ENCODE measurements around the gene TEX35. TPM values are rescaled to one million over a fixed set of nuclear protein-coding genes. Genes with fewer than 3 reads are reported as not detected.

TEX35 gene
- total RNA-seq, 4 donors from 2014 or later, result not detected

DNA sequence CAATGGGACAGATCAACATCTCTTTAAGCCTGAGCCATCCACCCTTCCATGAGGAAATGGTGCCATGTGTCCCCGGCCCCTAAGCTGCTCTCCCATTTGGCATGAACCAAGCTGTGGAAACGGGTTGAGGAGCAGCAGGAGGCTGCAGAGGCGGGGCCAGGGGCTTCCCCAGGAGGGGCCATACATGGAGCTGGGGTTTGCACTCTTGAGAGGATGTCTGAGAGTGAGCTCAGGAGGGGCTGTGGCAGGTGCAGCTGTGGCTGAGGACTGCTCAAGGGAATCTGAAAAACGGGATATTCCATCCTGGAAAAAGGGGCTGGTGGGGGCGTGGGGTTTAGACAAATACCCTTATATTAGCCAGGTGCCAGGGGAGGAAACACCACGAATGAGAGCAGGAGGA, 9.1 kb upstream of the TEX35 start:
- peaks cover 7% of the 10 kb centered on the region for H3K27me3 ChIP-seq
- H3K36me3 ChIP-seq, result no peaks in the 10 kb centered on the region
- no peak overlapping the region for H3K27ac ChIP-seq
- WGBS, 2 donors (ENCODE audit: low coverage in 1 of 2), result 61% methylated on average over 4 of the region's 6 CpGs; no CpG with 5 or more reads in 1 of the 2 donors
- no peak for ATAC-seq
- H3K9me3 ChIP-seq, result no peaks in the 10 kb centered on the region
- TF ChIP-seq POLR2A (IDR thresholded peaks at IDR 0.05) (no peak), EP300 (IDR thresholded peaks at IDR 0.05) (no peak), POLR2AphosphoS5 (IDR thresholded peaks at IDR 0.05) (no peak)
- TF ChIP-seq, protein P1, sequence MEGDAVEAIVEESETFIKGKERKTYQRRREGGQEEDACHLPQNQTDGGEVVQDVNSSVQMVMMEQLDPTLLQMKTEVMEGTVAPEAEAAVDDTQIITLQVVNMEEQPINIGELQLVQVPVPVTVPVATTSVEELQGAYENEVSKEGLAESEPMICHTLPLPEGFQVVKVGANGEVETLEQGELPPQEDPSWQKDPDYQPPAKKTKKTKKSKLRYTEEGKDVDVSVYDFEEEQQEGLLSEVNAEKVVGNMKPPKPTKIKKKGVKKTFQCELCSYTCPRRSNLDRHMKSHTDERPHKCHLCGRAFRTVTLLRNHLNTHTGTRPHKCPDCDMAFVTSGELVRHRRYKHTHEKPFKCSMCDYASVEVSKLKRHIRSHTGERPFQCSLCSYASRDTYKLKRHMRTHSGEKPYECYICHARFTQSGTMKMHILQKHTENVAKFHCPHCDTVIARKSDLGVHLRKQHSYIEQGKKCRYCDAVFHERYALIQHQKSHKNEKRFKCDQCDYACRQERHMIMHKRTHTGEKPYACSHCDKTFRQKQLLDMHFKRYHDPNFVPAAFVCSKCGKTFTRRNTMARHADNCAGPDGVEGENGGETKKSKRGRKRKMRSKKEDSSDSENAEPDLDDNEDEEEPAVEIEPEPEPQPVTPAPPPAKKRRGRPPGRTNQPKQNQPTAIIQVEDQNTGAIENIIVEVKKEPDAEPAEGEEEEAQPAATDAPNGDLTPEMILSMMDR (IDR thresholded peaks at IDR 0.05), result no peak
- no peak overlapping the region for H3K4me3 ChIP-seq
- H3K4me1 ChIP-seq, result no peaks in the 10 kb centered on the region

DNA sequence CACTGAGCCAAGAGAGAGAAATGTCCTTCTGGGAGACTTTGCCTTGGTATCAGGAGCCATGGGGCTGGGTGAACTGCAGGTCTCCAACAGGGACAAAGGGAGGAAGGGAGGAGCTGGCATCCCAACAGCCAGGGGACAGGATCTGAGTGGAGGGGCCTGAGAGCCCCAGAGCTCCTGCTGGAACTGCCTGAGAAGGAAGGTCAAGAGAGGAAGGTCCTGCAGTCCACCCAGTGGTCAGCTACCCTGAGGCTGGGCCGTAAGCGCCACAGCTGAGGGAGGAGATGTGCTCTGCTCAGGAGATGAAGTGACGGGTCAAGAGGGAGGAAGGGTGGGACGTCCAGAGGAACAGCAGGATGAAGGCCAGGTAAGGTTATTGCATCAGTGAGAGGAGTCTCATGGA, 8.6 kb upstream of the TEX35 start:
- 67 to 87% methylated on average over 1 to 4 of the region's 4 CpGs for WGBS, 2 donors (ENCODE audit: low coverage in 1 of 2)
- Histone ChIP-seq H3K27me3 (peaks cover 7% of the 10 kb centered on the region), H3K4me1 (no peaks in the 10 kb centered on the region), H3K9me3 (no peaks in the 10 kb centered on the region), H3K4me3 (no peak overlapping the region), H3K27ac (no peak overlapping the region), H3K36me3 (no peaks in the 10 kb centered on the region)
- ATAC-seq, result no peak
- TF ChIP-seq POLR2AphosphoS5 (IDR thresholded peaks at IDR 0.05) (no peak), POLR2A (IDR thresholded peaks at IDR 0.05) (no peak), EP300 (IDR thresholded peaks at IDR 0.05) (no peak)
- TF ChIP-seq, protein P1 (IDR thresholded peaks at IDR 0.05), result no peak

DNA sequence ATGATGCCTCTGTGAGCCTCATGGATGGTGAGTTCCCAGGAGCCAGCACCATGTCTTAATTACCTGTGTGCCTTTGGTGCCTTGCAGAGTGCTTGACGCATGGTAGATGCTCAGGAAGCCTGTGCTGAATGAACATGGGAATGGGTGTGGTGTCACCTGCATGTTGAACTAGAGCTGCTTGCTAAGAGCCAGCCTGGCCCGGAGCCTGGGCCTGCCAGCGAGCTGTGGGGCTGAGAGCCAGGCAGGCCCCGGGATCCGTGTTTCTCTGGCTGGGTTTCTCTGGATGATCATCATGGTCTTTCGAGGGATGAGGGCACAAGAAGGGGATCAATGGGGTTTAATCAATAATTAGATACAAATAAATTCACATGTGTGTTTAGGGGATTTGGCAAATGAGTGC, 6.7 kb upstream of the TEX35 start:
- peaks cover 7% of the 10 kb centered on the region for H3K27me3 ChIP-seq
- no peaks in the 10 kb centered on the region for H3K4me1 ChIP-seq
- H3K27ac ChIP-seq, result no peak overlapping the region
- WGBS, 2 donors (ENCODE audit: low coverage in 1 of 2), result 100% methylated on average over 2 of the region's 6 CpGs; no CpG with 5 or more reads in 1 of the 2 donors
- no peak overlapping the region for H3K4me3 ChIP-seq
- no peak for ATAC-seq
- no peaks in the 10 kb centered on the region for H3K36me3 ChIP-seq
- H3K9me3 ChIP-seq, result no peaks in the 10 kb centered on the region
- TF ChIP-seq POLR2AphosphoS5 (IDR thresholded peaks at IDR 0.05), result no peak
- no peak for TF ChIP-seq POLR2A (IDR thresholded peaks at IDR 0.05)
- no peak for TF ChIP-seq EP300 (IDR thresholded peaks at IDR 0.05)
- TF ChIP-seq, protein P1 (IDR thresholded peaks at IDR 0.05), result no peak

DNA sequence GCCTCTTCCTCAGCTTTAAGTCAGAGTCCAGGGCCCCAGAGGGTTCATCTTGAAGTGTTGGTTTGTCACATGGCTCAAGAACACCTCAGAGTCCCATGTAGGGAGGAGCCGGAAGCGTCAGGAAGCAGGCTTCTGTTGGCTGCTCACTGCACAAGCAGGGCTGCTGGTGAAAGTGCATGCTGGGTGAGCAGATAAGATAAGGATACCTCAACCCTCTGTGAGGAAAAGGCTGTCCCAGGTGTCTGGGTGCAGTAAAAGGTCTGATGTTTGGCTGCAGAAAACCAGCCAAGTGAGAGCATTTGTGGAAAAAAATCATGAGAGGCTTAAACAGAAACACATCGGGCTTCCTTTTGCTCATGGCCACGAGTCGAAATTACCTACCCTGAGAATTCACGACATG, 6.2 kb upstream of the TEX35 start:
- ATAC-seq, result no peak
- TF ChIP-seq POLR2A (IDR thresholded peaks at IDR 0.05) (no peak), EP300 (IDR thresholded peaks at IDR 0.05) (no peak), POLR2AphosphoS5 (IDR thresholded peaks at IDR 0.05) (no peak)
- TF ChIP-seq, protein P1 (IDR thresholded peaks at IDR 0.05), result no peak
- no peak overlapping the region for H3K27ac ChIP-seq
- H3K9me3 ChIP-seq, result no peaks in the 10 kb centered on the region
- H3K27me3 ChIP-seq, result peaks cover 7% of the 10 kb centered on the region
- 89 to 93% methylated on average over 4 of the region's 6 CpGs for WGBS, 2 donors (ENCODE audit: low coverage in 1 of 2)
- no peak overlapping the region for H3K4me3 ChIP-seq
- no peaks in the 10 kb centered on the region for H3K4me1 ChIP-seq
- no peaks in the 10 kb centered on the region for H3K36me3 ChIP-seq

DNA sequence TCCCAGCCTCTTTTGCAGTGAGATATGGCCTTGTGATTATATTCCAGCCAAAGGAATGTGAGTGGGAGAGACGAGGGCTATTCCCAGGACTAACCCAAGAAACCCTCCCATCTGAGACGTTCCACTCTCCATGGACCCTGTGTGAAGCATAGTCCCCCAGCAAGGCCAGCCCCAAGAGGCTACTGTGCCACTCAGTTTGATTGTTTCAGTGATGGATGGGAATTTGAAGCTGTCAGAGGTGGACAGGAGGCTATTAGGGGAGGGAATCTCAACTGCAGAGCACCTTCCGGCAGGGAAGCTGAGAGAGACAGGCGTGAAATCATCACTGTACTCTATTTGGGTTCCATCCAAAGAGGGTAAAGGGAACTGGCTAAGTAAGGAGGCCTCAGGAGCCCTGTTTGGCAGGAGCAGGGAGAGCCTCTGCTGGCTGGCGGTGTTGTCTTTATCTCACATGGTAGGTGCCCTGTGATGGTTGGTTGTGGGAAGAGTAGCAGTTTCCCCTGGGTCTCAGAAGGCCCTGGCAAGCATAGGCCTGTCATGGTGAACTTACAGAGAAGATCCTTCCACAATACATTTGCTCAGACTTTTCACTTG, 3.4 kb upstream of the TEX35 start:
- Histone ChIP-seq H3K27ac (no peak overlapping the region), H3K4me3 (no peak overlapping the region), H3K4me1 (no peaks in the 10 kb centered on the region), H3K36me3 (no peaks in the 10 kb centered on the region), H3K9me3 (no peaks in the 10 kb centered on the region), H3K27me3 (no peaks in the 10 kb centered on the region)
- no peak for TF ChIP-seq EP300 (IDR thresholded peaks at IDR 0.05)
- TF ChIP-seq, protein P1 (IDR thresholded peaks at IDR 0.05), result no peak
- TF ChIP-seq POLR2A (IDR thresholded peaks at IDR 0.05), result no peak
- no peak for TF ChIP-seq POLR2AphosphoS5 (IDR thresholded peaks at IDR 0.05)
- 61 to 73% methylated on average over 2 to 3 of the region's 5 CpGs for WGBS, 2 donors (ENCODE audit: low coverage in 1 of 2)
- no peak for ATAC-seq
